T-cell (primary cell): ENCODE data around the gene ZNF280D. TPM values are rescaled to one million over a fixed set of nuclear protein-coding genes. Genes with fewer than 3 reads are reported as not detected.
A peak's percentile ranks its signal among the peaks of the same experiment; 100 is the strongest.

ENCODE experiments used
- ATAC-seq, 4 experiments: fragments of 200-7000 bp in 3 of 4; fragments of 150-1000 bp in 1 of 4; cut with Tn5 transposase; replicated peaks in 1 of 4; 1 replicate in 3 of 4; 2 replicates in 1 of 4; pipeline ENCODE4 v1.10.0; 2021; ENCODE audit warnings: moderate library complexity in 3 of 4, mild to moderate bottlenecking in 2 of 4, moderate number of reproducible peaks in 1 of 4
- CTCF ChIA-PET, 2 donors: fragments of 300-600 bp; sonication (Branson Sonifier 250); formaldehyde crosslinking; loops; one replicate each; lab custom pipeline; 2022; ENCODE audit warnings: antibody characterized with exemption in 2 of 2; lab: Charles Lee
- POLR2A ChIA-PET, 2 donors: fragments of 300-600 bp; sonication (Branson Sonifier 250); formaldehyde crosslinking; loops; one replicate each; lab custom pipeline; 2022; ENCODE audit warnings: antibody characterized with exemption in 2 of 2; lab: Charles Lee
- DNase-seq, 35 experiments: peaks; one replicate each; pipeline versions ENCODE4 v3.0.0 to v3.0.0-alpha.2; 2013 to 2023
- H3K27ac ChIP-seq: one replicate; pipeline ENCODE4 v1.5.1; 2013; ENCODE audit warnings: low read length
- H3K27me3 ChIP-seq, 2 experiments: replicated peaks in 1 of 2; 1 replicate in 1 of 2; 2 replicates in 1 of 2; pipeline versions ENCODE4 v1.6.1 to v1.7.0; 2013; ENCODE audit warnings: low read length in 1 of 2, mixed read lengths in 1 of 2; ENCODE audit not compliant: control insufficient read depth in 2 of 2, insufficient read depth in 2 of 2; ENCODE audit errors: extremely low read depth in 1 of 2
- H3K36me3 ChIP-seq, 2 donors: 1 replicate in 1 of 2; 2 replicates in 1 of 2; pipeline versions ENCODE4 v1.6.1 to v1.7.0; 2013; ENCODE audit warnings: low read length in 1 of 2; ENCODE audit not compliant: control insufficient read depth in 2 of 2, insufficient read depth in 1 of 2; ENCODE audit errors: extremely low read depth in 1 of 2
- H3K4me1 ChIP-seq, 2 experiments: 1 replicate in 1 of 2; 2 replicates in 1 of 2; pipeline versions ENCODE4 v1.6.1 to v1.7.0; 2013; ENCODE audit warnings: low read length in 2 of 2, mixed read lengths in 1 of 2; ENCODE audit not compliant: insufficient read depth in 2 of 2, control insufficient read depth in 1 of 2; ENCODE audit errors: extremely low read depth in 1 of 2
- H3K4me3 ChIP-seq, 2 donors: 1 replicate in 1 of 2; 2 replicates in 1 of 2; pipeline versions ENCODE4 v1.5.1 to v1.7.0; 2013; ENCODE audit warnings: mild to moderate bottlenecking in 2 of 2, low read length in 1 of 2, moderate library complexity in 1 of 2; ENCODE audit not compliant: control insufficient read depth in 1 of 2; ENCODE audit errors: extremely low read depth in 1 of 2
- H3K9me3 ChIP-seq: 2 replicates; pipeline ENCODE4 v1.7.0; 2013
- H3K27ac Mint-ChIP-seq, 2 donors: one replicate each; pipeline ENCODE4 v1.8.0; 2020 to 2021; ENCODE audit warnings: mild to moderate bottlenecking in 2 of 2, mixed read lengths in 2 of 2
- H3K27me3 Mint-ChIP-seq, 2 donors: one replicate each; pipeline ENCODE4 v1.8.0; 2021 to 2022; ENCODE audit warnings: mixed read lengths in 2 of 2
- H3K36me3 Mint-ChIP-seq: one replicate; pipeline ENCODE4 v1.8.0; 2021; ENCODE audit warnings: mixed read lengths
- H3K4me1 Mint-ChIP-seq, 3 donors: one replicate each; pipeline ENCODE4 v1.8.0; 2020 to 2022; ENCODE audit warnings: mixed read lengths in 3 of 3, mild to moderate bottlenecking in 1 of 3
- H3K4me3 Mint-ChIP-seq, 3 donors: one replicate each; pipeline ENCODE4 v1.8.0; 2020 to 2022; ENCODE audit warnings: mild to moderate bottlenecking in 3 of 3, mixed read lengths in 3 of 3, moderate library complexity in 3 of 3
- H3K9me3 Mint-ChIP-seq, 3 donors: one replicate each; pipeline ENCODE4 v1.8.0; 2020 to 2022; ENCODE audit warnings: mixed read lengths in 3 of 3
- WGBS: methylation state at CpG from one replicate; pipeline ENCODE4 v1.1.5; 2013; ENCODE audit warnings: missing lambda C conversion rate; ENCODE audit not compliant: insufficient coverage; 5-methylcytosine and 5-hydroxymethylcytosine counted together
- total RNA-seq, 35 experiments: library from RNA in 6 of 35; stranded (reverse) in 6 of 35; fragments of 120-200 nt in 1 of 35; gene quantifications; one replicate each; pipeline versions ENCODE4 v1.2.1 to v1.2.4 and lab custom pipeline; 2013 to 2026

Gene ZNF280D
- total RNA-seq, 5 donors from 2014 or later (not counting 1 experiment from before 2014, with no cell fraction given) = 29.1 to 39.5 (median 32.4) TPM

- Histone ChIP-seq H3K4me3 (no peak overlapping the region), H3K27me3 (no peaks in the 10 kb centered on the region), H3K36me3 (no peaks in the 10 kb centered on the region), H3K9me3 (no peaks in the 10 kb centered on the region), H3K27ac (no peak overlapping the region), H3K4me1 (no peaks in the 10 kb centered on the region)
- Mint-ChIP-seq H3K4me3 (no peak overlapping the region), H3K4me1 (no peaks in the 10 kb centered on the region), H3K9me3 (no peaks in the 10 kb centered on the region), H3K27ac (no peak overlapping the region), H3K27me3 (peaks cover 0 to 5% of the 10 kb centered on the region in 2 donors), H3K36me3 (no peaks in the 10 kb centered on the region)
- ChIA-PET POLR2A (no interaction called here), CTCF (no interaction called here)
- ATAC-seq (no peak), DNase-seq (no peak)
- WGBS = no CpG with 5 or more reads among the region's 2 CpGs
Measured at GRCh38 chr15:56754772-56755370, 21.6 kb upstream of the ZNF280D start.

GRCh38 chr15:56752986-56753385 is 19.7 kb upstream of the ZNF280D start:
- H3K4me1 Mint-ChIP-seq = no peaks in the 10 kb centered on the region
- DNase-seq (no peak), ATAC-seq (no peak)
- no peak overlapping the region for H3K27ac Mint-ChIP-seq
- no peaks in the 10 kb centered on the region for H3K9me3 Mint-ChIP-seq
- Histone ChIP-seq H3K36me3 (no peaks in the 10 kb centered on the region), H3K4me3 (no peak overlapping the region), H3K27me3 (no peaks in the 10 kb centered on the region), H3K9me3 (no peaks in the 10 kb centered on the region), H3K4me1 (no peaks in the 10 kb centered on the region), H3K27ac (no peak overlapping the region)
- no peaks in the 10 kb centered on the region for H3K36me3 Mint-ChIP-seq
- H3K27me3 Mint-ChIP-seq = peaks cover 0 to 5% of the 10 kb centered on the region in 2 donors
- CTCF ChIA-PET = no interaction called here
- POLR2A ChIA-PET = no interaction called here
- no CpG with 5 or more reads among the region's 1 CpG for WGBS
- H3K4me3 Mint-ChIP-seq = no peak overlapping the region

- ATAC-seq (no peak), DNase-seq (no peak)
- Histone ChIP-seq H3K27me3 (no peaks in the 10 kb centered on the region), H3K4me1 (no peaks in the 10 kb centered on the region), H3K4me3 (no peak overlapping the region), H3K36me3 (no peaks in the 10 kb centered on the region), H3K9me3 (no peaks in the 10 kb centered on the region), H3K27ac (no peak overlapping the region)
- Mint-ChIP-seq H3K27ac (no peak overlapping the region), H3K4me1 (no peaks in the 10 kb centered on the region), H3K9me3 (no peaks in the 10 kb centered on the region), H3K4me3 (no peak overlapping the region), H3K27me3 (peaks cover 0 to 5% of the 10 kb centered on the region in 2 donors), H3K36me3 (no peaks in the 10 kb centered on the region)
- ChIA-PET CTCF (no interaction called here), POLR2A (no interaction called here)
- no CpG with 5 or more reads among the region's 1 CpG for WGBS
Measured at GRCh38 chr15:56749982-56750381, 16.7 kb upstream of the ZNF280D start.

GRCh38 chr15:56744701-56745683 is 11.7 kb upstream of the ZNF280D start:
- Mint-ChIP-seq H3K36me3 (no peaks in the 10 kb centered on the region), H3K9me3 (no peaks in the 10 kb centered on the region), H3K4me1 (no peaks in the 10 kb centered on the region), H3K27ac (no peak overlapping the region), H3K4me3 (no peak overlapping the region), H3K27me3 (peaks cover 0 to 2% of the 10 kb centered on the region in 2 donors)
- Histone ChIP-seq H3K27me3 (no peaks in the 10 kb centered on the region), H3K9me3 (no peaks in the 10 kb centered on the region), H3K27ac (no peak overlapping the region), H3K36me3 (no peaks in the 10 kb centered on the region), H3K4me3 (no peak overlapping the region), H3K4me1 (no peaks in the 10 kb centered on the region)
- ATAC-seq (no peak), DNase-seq (no peak)
- POLR2A ChIA-PET = no interaction called here
- no CpG with 5 or more reads among the region's 5 CpGs for WGBS
- CTCF ChIA-PET = no interaction called here

- ATAC-seq (no peak), DNase-seq (no peak)
- Histone ChIP-seq H3K36me3 (no peaks in the 10 kb centered on the region), H3K9me3 (no peaks in the 10 kb centered on the region), H3K27me3 (no peaks in the 10 kb centered on the region), H3K4me3 (no peak overlapping the region), H3K4me1 (no peaks in the 10 kb centered on the region), H3K27ac (no peak overlapping the region)
- ChIA-PET CTCF (no interaction called here), POLR2A (no interaction called here)
- Mint-ChIP-seq H3K27me3 (peaks cover 0 to 2% of the 10 kb centered on the region in 2 donors), H3K36me3 (no peaks in the 10 kb centered on the region), H3K9me3 (no peaks in the 10 kb centered on the region), H3K4me1 (no peaks in the 10 kb centered on the region), H3K27ac (no peak overlapping the region), H3K4me3 (no peak overlapping the region)
- WGBS = no CpG with 5 or more reads among the region's 2 CpGs
Measured at GRCh38 chr15:56741541-56741940, 8.2 kb upstream of the ZNF280D start.

GRCh38 chr15:56739964-56740640 is 6.8 kb upstream of the ZNF280D start:
- POLR2A ChIA-PET = interaction anchor here in 1 of 2 donors (0.6 to 0.8 kb wide), 2 partner anchors 155 to 442 kb away, joined by 4 read pairs; no protein-coding TSS in a partner anchor
- H3K9me3 Mint-ChIP-seq = peaks cover 0 to 2% (median 0%) of the 10 kb centered on the region in 3 donors
- peak in 1 of 35 experiments; percentile 18 for DNase-seq

More at GRCh38 chr15:56739964-56740640, 6.8 kb upstream of the ZNF280D start:
- peaks cover 0 to 2% of the 10 kb centered on the region in 2 donors for H3K27me3 Mint-ChIP-seq
- Histone ChIP-seq H3K27me3 (no peaks in the 10 kb centered on the region), H3K27ac (no peak overlapping the region), H3K4me3 (no peak overlapping the region), H3K36me3 (no peaks in the 10 kb centered on the region), H3K9me3 (no peaks in the 10 kb centered on the region), H3K4me1 (no peaks in the 10 kb centered on the region)
- H3K27ac Mint-ChIP-seq = no peak overlapping the region
- H3K4me3 Mint-ChIP-seq = no peak overlapping the region
- H3K4me1 Mint-ChIP-seq = no peaks in the 10 kb centered on the region
- no peak for ATAC-seq
- CTCF ChIA-PET = interaction anchor here in 1 of 2 donors (0.5 to 0.6 kb wide), 2 partner anchors 25 to 39 kb away, joined by 3 to 5 read pairs; no protein-coding TSS in a partner anchor
- no peaks in the 10 kb centered on the region for H3K36me3 Mint-ChIP-seq
